NCI-H510A (cell line): ENCODE results near the gene NSUN4.
"Not testable (repeated sequence)": the region's sequence is repeated elsewhere in the genome, so short reads cannot be mapped to it uniquely, and the experiment has no call there.

Experiments
- DNase-seq: peaks from one replicate; lab custom pipeline; 2025; lab: John Stamatoyannopoulos, UW

Gene NSUN4

GRCh38 chr1:46367701-46368100 lies 27.1 kb downstream of the NSUN4 start:
- not testable (repeated sequence) for DNase-seq

- DNase-seq: no peak
These were observed 28.2 kb downstream of the NSUN4 start for GRCh38 chr1:46368791-46369190.

GRCh38 chr1:46369542-46370213 lies 29.1 kb downstream of the NSUN4 start:
- no peak for DNase-seq

GRCh38 chr1:46370214-46370633 lies 29.6 kb downstream of the NSUN4 start:
- no peak for DNase-seq

- DNase-seq: no peak
These were observed 31.8 kb downstream of the NSUN4 start for GRCh38 chr1:46372431-46372830.

GRCh38 chr1:46379996-46380395 lies 39.4 kb downstream of the NSUN4 start:
- DNase-seq: no peak

GRCh38 chr1:46380508-46380907 lies 39.9 kb downstream of the NSUN4 start:
- DNase-seq: no peak

GRCh38 chr1:46393510-46393909 lies 52.9 kb downstream of the NSUN4 start:
- DNase-seq: no peak

- DNase-seq: peak; percentile 42
These were observed 53.7 kb downstream of the NSUN4 start, which contains the start of gene FAAH for GRCh38 chr1:46394108-46394871. Gene FAAH (plus strand): TSS chr1:46394317. CDS start chr1:46394349, 32 bp downstream.

GRCh38 chr1:46394872-46395465 lies 54.4 kb downstream of the NSUN4 start:
- no peak for DNase-seq

- DNase-seq: no peak
These were observed 56.1 kb downstream of the NSUN4 start for GRCh38 chr1:46396441-46397398.

- DNase-seq: no peak
These were observed 58.7 kb downstream of the NSUN4 start for GRCh38 chr1:46399307-46399706.

- peak; percentile 88 for DNase-seq
These were observed 59.8 kb downstream of the NSUN4 start for GRCh38 chr1:46400421-46400820.

- no peak for DNase-seq
These were observed 60.7 kb downstream of the NSUN4 start for GRCh38 chr1:46401154-46401913.

GRCh38 chr1:46401964-46402626 lies 61.5 kb downstream of the NSUN4 start:
- peak; percentile 64 for DNase-seq

GRCh38 chr1:46403916-46404315 lies 63.3 kb downstream of the NSUN4 start:
- DNase-seq: no peak

- DNase-seq: no peak
These were observed 64.0 kb downstream of the NSUN4 start for GRCh38 chr1:46404482-46405196.

- no peak for DNase-seq
These were observed 64.6 kb downstream of the NSUN4 start for GRCh38 chr1:46405197-46405555.

- DNase-seq: no peak
These were observed 65.1 kb downstream of the NSUN4 start for GRCh38 chr1:46405724-46406123.
